CD1c-positive myeloid dendritic cell (primary cell): ENCODE measurements around the gene AUTS2.
"Not testable (repeated sequence)": the region's sequence is repeated elsewhere in the genome, so short reads cannot be mapped to it uniquely, and the experiment has no call there.

Experiments used
- DNase-seq: peaks from one replicate; pipeline ENCODE4 v3.0.0-alpha.2; 2016; ENCODE audit errors: extremely low spot score

The AUTS2 gene

GRCh38 chr7:70630440-70630817, 1032.2 kb downstream of the AUTS2 start:
- no peak for DNase-seq

GRCh38 chr7:70630818-70631457, 1032.7 kb downstream of the AUTS2 start:
- DNase-seq = no peak

GRCh38 chr7:70631718-70632117, 1033.4 kb downstream of the AUTS2 start:
- DNase-seq = no peak

- DNase-seq = no peak
These were observed 1034.1 kb downstream of the AUTS2 start for GRCh38 chr7:70632400-70632799.

- no peak for DNase-seq
These were observed 1035.8 kb downstream of the AUTS2 start for GRCh38 chr7:70634071-70634470.

GRCh38 chr7:70634610-70635068, 1036.4 kb downstream of the AUTS2 start:
- no peak for DNase-seq

GRCh38 chr7:70635633-70636032, 1037.4 kb downstream of the AUTS2 start:
- DNase-seq = no peak

- DNase-seq = no peak
These were observed 1037.9 kb downstream of the AUTS2 start for GRCh38 chr7:70636169-70636568.

GRCh38 chr7:70637726-70638125, 1039.5 kb downstream of the AUTS2 start:
- DNase-seq = no peak

- no peak for DNase-seq
These were observed 1040.2 kb downstream of the AUTS2 start for GRCh38 chr7:70638158-70639107.

- DNase-seq = no peak
These were observed 1042.1 kb downstream of the AUTS2 start for GRCh38 chr7:70640266-70640833.

GRCh38 chr7:70641882-70642281, 1043.6 kb downstream of the AUTS2 start:
- DNase-seq = no peak

GRCh38 chr7:70645279-70645678, 1047.0 kb downstream of the AUTS2 start:
- DNase-seq = no peak

GRCh38 chr7:70645876-70646351, 1047.6 kb downstream of the AUTS2 start:
- DNase-seq = no peak

GRCh38 chr7:70646536-70647248, 1048.4 kb downstream of the AUTS2 start:
- no peak for DNase-seq

- DNase-seq = peak; percentile 25
These were observed 1049.7 kb downstream of the AUTS2 start for GRCh38 chr7:70647801-70648498.

- not testable (repeated sequence) for DNase-seq
These were observed 1050.2 kb downstream of the AUTS2 start for GRCh38 chr7:70648499-70648861.

GRCh38 chr7:70649323-70649722, 1051.0 kb downstream of the AUTS2 start:
- no peak for DNase-seq

GRCh38 chr7:70654146-70654545, 1055.9 kb downstream of the AUTS2 start:
- no peak for DNase-seq

GRCh38 chr7:70654979-70655378, 1056.7 kb downstream of the AUTS2 start:
- no peak for DNase-seq

- DNase-seq = no peak
These were observed 1057.4 kb downstream of the AUTS2 start for GRCh38 chr7:70655694-70656093.
